Esophagus muscularis mucosa (tissue), 3 donors: ENCODE measurements around the gene TMEM63B.

Source experiments
- POLR2A ChIP-seq: fragments of 450-650 bp; IDR thresholded peaks from one replicate; pipeline ENCODE4 v1.6.1; 2017; ENCODE audit warnings: antibody characterized with exemption, moderate library complexity, mild to moderate bottlenecking, low read depth
- TF ChIP-seq, protein P1 (sequence below), 3 experiments: fragments of 200-600 bp in 2 of 3; fragments of 450-650 bp in 1 of 3; sonication (generic) in 2 of 3; IDR thresholded peaks; one replicate each; pipeline ENCODE4 v1.5.1; 2017 to 2019; ENCODE audit warnings: antibody characterized with exemption in 3 of 3, mild to moderate bottlenecking in 2 of 3, moderate library complexity in 1 of 3

DNA sequence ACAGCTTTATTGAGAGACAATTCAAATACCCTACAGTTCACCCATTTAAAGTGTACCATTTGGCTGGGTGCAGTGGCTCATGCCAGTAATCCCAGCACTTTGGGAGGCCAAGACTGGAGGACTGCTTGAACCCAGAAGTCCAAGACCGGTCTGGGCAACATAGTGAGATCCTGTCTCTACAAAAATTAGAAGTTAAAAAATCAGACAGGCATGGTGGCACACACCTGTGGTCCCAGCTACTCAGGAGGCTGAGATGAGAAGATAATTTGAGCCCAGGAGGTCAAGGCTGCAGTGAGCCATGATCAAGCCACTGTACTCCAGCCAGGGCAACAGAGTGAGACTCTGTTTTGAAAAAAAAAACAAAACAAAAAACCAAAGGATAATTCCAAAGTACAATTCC lies 40.2 kb downstream of the TMEM63B start:
- TF ChIP-seq, protein P1, sequence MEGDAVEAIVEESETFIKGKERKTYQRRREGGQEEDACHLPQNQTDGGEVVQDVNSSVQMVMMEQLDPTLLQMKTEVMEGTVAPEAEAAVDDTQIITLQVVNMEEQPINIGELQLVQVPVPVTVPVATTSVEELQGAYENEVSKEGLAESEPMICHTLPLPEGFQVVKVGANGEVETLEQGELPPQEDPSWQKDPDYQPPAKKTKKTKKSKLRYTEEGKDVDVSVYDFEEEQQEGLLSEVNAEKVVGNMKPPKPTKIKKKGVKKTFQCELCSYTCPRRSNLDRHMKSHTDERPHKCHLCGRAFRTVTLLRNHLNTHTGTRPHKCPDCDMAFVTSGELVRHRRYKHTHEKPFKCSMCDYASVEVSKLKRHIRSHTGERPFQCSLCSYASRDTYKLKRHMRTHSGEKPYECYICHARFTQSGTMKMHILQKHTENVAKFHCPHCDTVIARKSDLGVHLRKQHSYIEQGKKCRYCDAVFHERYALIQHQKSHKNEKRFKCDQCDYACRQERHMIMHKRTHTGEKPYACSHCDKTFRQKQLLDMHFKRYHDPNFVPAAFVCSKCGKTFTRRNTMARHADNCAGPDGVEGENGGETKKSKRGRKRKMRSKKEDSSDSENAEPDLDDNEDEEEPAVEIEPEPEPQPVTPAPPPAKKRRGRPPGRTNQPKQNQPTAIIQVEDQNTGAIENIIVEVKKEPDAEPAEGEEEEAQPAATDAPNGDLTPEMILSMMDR (IDR thresholded peaks at IDR 0.05), result no peak
- TF ChIP-seq POLR2A, result no peak
